ENCODE results near the gene TTBK2.
"Not testable (repeated sequence)": the region's sequence is repeated elsewhere in the genome, so short reads cannot be mapped to it uniquely, and the experiment has no call there.

Gene TTBK2

DNA sequence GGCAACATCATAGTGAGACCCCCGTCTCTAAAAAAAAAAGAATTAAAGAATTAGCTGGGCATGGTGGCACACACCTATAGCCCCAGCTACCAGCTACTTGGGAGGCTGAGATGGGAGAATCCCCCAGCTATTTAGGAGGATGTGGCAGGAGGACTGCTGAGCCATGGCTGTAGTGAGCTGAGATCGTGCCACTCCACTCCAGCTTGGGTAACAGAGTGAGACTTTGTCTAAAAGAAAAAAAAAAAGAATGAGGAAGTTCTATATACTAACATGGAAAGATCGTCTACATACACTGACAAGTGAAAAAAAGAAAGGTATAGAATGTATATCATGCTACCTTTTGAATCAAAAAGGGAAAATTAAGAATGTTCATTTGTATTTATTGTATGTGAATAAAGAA is 99.8 kb downstream of the TTBK2 start:
- DNase-seq: no peak

DNA sequence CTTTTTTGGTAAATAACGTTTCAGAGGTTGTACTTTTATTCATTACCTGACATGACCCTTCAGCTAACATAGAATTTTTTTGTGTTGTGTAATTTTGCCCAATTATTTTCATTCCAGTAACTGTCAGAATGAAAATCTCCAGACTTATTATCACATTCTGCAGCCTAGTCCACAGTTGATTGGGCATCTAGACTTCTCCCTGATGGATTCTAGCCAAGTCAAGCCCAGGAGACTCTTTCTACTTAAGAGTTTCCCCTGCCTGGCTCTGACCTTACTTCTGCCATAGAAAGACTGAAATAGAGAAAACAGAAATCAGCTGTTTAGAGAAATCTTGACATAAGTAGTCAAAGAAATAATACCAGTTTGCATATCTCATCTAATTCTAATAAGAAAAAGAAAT is 100.8 kb downstream of the TTBK2 start:
- no peak for DNase-seq

DNA sequence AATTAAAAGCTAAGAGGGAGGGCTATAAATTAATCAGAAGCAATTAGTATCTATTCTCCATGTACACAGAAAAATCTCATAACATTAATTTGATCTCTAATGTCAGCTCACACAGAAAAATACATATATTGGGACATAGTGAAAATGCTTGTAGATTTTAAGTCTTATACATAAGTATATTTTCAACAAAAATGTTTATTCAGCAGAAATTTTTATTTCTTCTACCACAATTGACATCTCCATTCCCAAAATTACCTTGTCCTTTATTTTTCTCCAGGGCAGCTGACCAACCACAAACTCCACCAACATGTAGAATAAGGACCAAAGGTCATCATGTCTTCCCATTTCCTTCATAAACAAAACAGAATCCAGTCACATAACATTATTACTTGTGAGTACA is 109.1 kb downstream of the TTBK2 start:
- no peak for DNase-seq

DNA sequence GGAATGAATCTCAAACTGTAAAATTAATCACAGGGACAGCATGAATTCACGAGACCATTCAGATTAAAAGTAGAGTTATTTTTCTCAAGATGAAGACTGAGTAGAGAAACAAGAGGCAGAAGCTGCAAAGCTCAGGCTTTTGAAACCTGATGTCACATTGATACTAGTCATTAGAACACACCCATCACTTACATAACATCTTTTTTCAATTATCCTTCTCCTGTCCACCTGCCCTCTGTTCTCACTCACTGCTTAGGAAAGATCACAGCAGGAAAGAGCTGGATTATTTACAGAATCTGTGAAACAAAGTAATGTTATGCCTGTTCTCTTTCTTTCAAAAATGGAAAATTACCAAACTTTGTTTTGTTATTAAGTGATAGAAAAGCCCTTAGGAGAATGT is 111.7 kb downstream of the TTBK2 start:
- DNase-seq: no peak

DNA sequence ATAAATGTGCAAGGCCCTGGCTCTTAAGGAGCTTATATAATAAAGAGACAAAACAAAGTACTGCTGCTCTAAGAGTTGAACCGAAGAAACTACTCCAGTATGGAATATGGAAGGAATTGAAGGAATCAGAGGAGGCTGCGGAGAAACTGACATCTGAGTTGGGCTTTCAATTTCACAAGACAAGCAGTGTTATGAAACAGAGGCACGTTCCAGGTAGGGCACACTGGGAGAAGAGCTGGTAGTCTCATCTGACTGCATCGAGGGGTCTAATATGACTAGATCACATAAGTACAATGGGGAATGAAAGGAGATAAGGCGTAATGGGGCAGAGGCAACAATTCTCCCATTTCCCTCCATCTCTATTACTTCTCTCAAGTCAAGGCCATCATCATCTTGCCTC is 115.3 kb downstream of the TTBK2 start:
- no peak for DNase-seq

DNA sequence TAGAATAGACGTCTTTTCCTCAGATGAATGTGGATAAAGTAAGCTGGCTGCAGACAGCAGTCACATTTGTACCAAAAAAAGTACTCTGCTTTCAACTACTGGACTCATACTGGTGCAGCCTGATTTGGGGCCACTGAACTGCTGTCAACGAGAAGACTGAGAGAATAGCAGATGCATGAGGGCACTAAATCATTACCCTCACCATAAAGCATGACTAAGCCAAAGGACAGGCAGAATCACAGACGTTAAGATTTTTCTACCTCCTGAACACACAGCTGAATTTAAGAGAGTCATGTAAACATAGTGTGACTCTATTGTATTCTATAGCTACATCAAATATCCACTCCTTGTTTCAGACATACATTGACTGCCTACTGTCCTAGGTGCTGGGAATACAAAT is 115.8 kb downstream of the TTBK2 start:
- no peak for DNase-seq

DNA sequence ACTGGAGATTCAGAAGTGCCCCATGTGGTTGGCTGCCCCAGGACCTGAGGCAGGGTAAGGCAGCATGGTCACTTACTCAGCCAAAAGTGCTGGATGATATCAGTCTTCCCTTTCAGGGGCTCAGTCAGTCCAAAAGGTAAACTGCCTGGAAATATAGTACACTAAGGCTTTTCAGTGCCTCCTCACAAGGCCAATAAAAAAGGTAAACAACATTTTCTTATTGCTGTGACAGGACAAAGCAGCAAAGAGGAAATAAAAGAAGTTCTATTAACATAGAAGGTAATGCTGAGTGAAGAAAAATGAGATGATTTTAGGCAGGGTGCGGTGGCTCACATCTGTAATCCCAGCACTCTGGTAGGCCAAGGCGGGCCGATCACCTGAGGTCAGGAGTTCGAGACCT is 117.1 kb downstream of the TTBK2 start:
- DNase-seq: no peak

DNA sequence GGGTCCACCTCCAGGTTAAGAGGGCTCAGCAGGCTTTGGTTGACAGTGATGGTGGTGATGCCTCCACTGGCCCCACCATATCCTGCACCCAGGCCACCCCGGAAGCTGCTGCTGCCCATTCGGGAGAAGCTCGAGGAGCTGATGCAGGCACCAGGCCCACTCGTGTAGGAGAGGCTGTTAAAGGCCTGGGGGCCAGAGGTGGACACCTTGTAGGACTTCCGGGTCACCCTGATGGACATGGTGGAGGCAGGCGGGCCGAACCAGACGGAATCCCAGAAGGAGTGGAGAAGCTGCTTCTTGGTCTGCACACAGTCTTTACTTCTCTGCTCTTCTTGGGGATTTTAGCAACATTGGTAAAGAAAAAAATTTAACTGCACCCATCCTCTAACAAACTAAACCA is 118.4 kb downstream of the TTBK2 start:
- no peak for DNase-seq

DNA sequence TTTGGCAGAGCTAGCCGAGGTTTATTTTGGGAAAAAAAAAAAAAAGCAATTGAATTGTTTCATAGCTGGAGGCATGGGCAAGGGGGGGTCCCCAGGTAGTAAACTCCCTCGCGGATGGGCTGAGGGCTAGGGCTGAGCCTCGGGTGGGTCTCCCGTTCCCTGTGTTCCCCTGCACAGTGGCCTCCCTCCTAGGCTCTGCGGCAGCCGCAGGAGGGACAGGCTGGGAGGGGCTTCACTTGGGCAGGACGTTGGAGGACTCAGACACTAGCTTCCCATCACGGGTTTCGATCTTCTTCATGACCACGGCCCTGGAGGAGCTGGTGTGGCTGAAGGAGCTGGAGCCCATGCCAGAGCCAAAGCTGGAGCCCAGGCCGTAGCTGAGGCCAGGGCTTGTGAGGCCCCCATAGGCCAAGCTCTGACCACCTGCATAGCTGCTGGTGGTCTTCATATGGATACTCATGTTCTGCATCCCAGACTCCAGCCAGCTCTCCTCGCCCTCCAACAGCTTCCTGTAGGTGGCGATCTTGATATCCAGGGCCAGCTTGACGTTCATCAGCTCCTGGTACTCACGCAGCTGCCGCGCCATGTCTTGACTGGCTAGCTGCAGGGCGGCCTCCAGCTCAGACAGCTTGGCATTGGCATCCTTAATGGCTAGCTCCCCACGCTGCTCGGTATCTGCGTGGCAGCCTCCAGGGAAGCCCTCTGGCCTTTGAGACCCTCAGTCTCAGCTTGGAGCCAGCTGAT is 119.7 kb downstream of the TTBK2 start:
- no peak for DNase-seq

DNA sequence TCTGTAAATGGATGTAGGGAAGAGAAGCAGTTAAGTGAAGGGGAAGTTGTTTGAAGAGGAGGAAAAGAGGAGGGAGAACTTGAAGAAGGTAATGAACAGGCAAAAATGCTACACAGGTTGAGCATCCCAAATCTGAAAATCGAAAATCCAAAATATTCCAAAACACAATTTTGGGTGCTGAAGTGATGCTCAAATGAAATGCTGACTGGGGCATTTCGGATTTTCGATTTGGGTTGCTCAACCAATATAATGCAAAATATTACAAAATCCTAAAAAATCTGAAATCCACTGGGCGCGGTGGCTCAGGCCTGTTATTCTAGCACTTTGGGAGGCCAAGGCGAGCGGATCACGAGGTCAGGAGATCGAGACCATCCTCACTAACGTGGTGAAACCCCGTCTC is 121.8 kb downstream of the TTBK2 start:
- DNase-seq: no peak

DNA sequence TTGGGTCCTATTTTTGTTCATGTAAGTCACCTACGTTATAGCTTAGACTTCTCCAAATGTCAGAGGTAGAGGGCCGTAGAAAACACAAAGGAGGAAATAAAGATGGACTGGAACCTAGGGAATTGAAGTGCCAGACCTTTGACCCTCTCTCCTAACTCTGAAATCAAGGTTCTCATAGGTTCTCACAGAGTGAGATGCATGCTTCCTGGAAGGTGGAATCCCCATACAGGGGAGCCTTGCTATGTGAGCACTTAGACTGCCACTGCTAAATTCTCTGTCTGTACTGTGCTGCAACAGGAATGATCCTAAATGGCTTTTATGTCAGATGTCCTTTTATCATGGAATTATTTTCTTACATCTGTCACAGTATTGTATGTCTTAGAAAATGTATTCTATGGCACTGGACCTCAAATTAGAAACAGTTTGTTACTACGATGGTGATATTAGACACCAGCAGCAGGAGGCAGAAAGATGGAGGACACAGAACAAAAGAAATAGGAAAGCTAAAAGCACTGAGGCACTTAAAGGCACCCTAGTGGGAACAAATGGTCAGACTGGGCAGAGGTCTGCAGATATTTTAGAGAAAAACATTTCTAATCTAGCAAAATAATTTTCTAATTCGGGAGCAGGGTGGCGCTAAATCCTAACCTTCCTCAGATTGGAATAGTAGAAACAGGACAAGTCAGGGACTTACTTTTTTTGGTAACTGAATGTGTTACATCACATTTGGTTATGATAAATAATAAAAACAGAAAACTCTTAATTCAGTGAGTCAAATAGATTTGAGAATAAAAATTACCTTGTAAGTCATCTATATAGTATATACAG is 123.4 kb downstream of the TTBK2 start:
- no peak for DNase-seq

DNA sequence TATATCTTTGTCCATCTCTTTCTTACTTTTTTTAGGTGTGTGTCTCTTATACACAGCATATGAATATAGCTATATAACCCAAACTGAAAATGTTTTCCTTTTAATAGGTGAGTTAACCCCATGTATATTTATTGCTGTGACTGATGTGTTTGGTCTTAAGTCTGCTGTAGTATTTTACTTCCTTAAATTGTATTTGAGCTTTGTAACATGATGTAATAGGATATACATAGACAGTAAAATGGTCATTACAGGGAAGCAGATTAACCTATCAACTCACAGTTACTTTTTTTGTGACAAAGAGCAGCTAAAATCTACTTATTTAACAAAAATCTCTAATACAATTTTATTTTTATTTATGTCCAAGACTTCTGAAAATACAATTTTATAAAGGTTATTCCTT is 131.9 kb downstream of the TTBK2 start:
- DNase-seq: no peak

DNA sequence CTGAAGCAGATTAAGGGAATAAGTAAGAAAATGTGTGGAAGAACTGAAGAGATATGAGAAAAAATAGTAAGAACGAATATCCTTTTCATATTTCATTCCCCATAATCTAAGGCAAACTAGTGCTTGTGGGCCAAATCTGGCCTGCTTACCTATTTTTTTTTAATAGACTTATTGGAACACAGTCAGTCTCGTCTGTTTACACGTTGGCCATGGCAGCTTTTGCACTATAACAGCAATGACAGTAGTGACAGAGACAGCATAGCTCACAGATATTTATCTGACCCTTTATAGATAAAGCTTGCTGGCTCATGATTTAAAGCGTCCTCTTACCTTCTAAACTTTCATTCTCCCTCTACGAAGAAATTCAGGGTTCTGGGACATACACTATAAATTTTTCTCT is 133.6 kb downstream of the TTBK2 start:
- no peak for DNase-seq

DNA sequence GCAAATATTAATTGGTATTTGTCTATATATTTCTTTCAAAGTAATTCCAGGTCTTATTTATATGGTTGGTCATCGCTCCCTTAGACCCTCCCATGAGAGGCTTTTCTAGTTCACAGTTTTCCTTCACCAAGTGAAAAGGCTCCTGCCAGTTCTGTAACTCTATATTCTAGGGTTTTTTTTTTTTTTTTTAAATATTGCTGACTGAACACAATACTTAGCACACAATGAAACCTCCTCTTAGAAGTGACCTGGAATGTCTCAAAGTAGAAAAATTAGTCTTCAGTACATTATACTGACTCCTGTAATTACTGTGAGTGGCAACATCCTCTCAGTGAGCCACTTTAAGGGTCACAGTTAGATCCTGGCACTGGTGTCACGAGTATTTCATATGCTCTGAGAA is 135.0 kb downstream of the TTBK2 start:
- no peak for DNase-seq

DNA sequence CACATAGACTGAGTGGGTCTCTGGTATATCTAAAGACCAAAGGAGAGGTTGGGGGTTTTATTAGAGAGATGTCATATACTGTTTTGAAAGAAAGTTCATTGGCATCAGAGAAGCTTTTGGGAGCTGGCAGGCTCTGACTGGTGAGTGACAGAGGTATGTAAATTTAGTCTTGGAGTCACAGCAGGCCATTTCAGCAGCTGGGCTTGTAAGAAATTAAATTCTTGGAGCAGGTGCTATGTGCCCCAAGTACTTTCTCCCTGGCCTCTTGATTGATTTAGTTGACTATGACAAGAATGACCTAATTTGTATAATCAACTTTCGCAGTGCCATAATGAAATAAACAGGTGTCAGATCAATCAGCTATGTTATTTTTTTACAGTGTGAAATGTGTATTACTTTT is 135.9 kb downstream of the TTBK2 start:
- no peak for DNase-seq

DNA sequence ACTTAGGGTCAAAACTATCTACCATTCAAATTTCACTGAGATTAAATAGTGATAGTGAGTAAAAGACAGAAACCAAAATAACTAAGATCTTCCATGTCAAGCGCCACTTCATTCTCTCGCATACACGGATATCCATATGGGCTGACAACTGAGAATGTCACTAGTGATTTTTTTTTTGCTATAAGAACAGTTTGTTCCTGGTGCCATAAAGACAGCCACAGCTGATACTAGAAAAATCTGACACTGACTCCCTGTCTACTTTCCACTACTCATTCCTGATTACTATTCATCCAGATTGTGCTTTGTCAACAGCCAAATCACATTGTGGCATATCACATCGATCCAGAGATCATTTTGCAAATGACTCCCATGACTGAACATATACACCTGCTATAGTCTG is 137.9 kb downstream of the TTBK2 start:
- no peak for DNase-seq

DNA sequence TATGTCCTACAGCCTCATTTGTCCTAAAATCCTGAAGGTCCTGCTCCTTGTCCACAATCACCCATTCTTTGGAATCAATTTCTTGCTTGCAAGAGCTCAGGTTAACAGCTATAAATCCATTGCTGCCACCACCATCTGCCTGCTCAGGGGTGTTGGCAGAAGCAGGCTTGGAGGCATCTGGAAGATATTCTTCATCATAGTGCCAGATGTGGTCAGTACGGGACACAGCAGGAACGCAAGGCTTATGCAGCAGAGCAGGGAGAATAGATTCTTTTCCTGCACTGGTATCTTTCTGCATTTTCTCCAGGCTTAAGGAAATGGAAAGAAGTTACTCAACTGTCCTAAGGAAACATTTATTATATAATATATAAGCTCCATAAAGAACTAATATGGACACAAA is 145.2 kb downstream of the TTBK2 start:
- DNase-seq: no peak

DNA sequence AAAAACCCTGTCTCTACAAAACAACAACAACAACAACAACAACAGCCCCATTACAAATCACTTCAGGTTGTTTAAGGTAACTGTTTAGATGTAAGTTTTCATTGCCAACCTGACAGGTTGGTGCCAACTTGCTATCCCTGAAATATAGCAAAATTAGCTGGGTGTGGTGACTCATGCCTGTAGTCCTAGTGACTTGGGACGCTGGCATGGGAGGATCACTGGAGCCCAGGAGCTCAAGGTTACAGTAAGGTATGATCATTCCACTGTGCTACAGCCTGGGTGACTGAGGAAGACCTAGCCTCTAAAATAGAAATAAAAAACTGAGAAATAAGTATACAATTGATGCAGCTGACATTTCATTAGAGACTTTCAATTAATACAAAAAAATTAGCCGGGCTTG is 147.7 kb downstream of the TTBK2 start:
- no peak for DNase-seq

DNA sequence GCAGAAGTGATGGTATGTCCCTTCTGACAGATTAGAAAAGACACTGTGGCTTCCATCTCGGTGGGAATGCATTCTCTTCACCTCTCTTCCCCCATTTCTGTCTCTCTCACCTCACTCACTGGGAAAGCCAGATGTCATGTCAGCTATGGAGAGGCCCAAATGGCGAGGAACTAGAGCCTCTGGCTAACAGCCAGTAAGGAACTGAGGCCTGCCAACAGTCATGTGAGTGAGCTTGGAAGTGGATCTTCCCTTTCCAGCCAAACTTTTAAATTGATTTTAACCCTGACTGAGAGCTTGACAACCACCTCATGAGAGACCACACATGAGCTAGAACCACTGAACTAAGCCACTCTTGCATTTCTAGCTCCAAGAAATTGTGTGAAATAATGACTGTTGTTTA is 148.4 kb downstream of the TTBK2 start:
- DNase-seq: no peak

DNA sequence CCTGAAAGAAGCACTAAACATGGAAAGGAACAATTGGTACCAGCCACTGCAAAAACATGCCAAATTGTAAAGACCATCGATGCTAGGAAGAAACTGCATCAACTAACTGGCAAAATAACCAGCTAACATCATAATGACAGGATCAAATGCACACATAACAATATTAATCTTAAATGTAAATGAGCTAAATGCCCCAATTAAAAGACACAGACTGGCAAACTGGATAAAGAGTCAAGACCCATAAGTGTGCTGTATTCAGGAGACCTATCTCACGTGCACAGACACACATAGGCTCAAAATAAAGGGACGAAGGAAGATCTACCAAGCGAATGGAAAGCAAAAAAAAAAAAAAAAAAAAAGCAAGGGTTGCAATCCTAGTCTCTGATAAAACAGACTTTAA is 154.5 kb downstream of the TTBK2 start:
- DNase-seq: not testable (repeated sequence)

DNA sequence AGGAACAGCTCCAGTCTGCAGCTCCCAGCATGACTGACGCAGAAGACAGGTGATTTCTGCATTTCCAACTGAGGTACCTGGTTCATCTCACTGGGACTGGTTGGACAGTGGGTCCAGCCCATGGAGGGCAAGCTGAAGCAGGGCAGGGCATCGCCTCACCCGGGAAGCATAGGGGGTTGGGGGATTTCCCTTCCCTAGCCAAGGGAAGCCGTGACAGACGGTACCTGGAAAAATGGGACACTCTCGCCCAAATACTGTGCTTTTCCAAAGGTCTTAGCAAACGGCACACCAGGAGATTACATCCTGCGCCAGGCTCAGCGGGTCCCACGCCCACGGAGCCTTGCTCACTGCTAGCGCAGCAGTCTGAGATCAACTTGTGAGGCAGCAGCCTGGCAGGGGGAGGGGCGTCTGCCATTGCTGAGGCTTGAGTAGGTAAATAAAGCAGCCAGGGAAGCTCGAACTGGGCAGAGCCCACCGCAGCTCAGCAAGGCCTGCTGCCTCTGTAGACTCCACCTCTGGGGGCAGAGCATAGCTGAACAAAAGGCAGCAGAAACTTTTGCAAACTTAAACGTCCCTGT is 156.3 kb downstream of the TTBK2 start:
- not testable (repeated sequence) for DNase-seq

DNA sequence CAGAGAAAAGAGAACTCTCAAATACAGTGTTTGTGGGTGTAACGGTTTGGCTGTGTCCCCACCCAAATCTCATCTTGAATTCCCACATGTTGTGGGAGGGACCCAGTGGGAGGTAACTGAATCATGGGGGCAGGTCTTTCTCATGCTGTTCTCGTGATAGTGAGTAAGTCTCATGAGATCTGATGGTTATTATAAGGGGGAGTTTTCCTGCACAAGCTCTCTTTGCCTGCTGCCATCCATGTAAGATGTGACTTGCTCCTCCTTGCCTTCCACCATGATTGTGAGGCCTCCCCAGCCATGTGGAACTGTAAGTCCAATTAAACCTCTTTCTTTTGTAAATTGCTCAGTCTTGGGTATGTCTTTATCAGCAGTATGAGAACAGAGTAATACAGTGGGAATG is 158.8 kb downstream of the TTBK2 start:
- DNase-seq: not testable (repeated sequence)

DNA sequence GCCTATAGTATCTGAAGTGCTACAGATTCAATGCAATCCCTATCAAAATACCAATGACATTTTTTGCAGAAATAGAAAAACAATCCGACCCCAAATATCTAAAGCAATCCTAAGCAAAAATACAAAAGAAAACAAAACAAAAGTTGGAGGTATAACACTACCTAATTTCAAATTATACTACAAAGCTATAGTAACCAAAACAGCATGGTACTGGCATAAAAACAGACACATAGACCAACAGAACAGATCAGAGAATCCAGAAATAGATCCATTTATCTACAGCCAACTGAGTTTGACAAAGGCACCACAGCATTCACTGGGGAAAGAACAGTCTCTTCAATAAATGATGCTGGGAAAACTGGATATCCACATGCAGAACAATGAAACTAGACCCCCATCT is 159.8 kb downstream of the TTBK2 start:
- DNase-seq: no peak

DNA sequence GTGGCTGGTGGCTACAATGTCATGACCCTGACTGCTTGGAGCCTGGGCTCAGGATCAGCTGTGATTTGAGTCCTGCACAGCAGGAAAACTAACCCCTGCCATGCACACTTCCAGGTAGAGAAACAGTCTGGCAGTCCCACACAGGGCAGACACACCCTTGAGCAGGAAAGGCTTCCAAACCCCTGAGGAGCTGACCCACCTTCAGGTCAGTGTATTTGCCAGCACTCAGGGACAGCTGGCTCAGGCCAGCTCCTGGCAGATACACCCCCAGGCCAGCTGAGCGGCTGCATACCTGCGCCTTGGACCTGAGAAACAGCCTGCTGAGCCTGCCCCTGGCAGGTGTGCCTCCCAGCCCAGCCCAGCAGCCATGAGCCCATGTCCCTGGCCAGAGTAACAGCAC is 161.5 kb downstream of the TTBK2 start:
- no peak for DNase-seq

Data from CD4-positive, alpha-beta T cell treated with Interferon alpha-2 for 1 hour (primary cell).